Mucosa of descending colon (tissue), 3 donors: ENCODE data around the gene ADGRE2. TPM values are rescaled to one million over a fixed set of nuclear protein-coding genes. Genes with fewer than 3 reads are reported as not detected.
"Not testable (repeated sequence)": the region's sequence is repeated elsewhere in the genome, so short reads cannot be mapped to it uniquely, and the experiment has no call there.

Experiments
- ATAC-seq: fragments of 200-7000 bp; cut with Tn5 transposase; one replicate; pipeline ENCODE4 v1.9.1; 2020; ENCODE audit warnings: mild to moderate bottlenecking, moderate library complexity
- DNase-seq, 3 donors: peaks; one replicate each; pipeline ENCODE4 v3.0.0-alpha.2; 2020
- H3K36me3 ChIP-seq: fragments of 200-600 bp; one replicate; pipeline ENCODE4 v1.8.0; 2021; ENCODE audit warnings: low read depth, mild to moderate bottlenecking
- H3K4me1 ChIP-seq: fragments of 200-600 bp; one replicate; pipeline ENCODE4 v1.8.0; 2021; ENCODE audit warnings: low read depth, mild to moderate bottlenecking
- H3K4me3 ChIP-seq: fragments of 200-600 bp; one replicate; pipeline ENCODE4 v1.8.0; 2021; ENCODE audit warnings: mild to moderate bottlenecking
- H3K9me3 ChIP-seq: fragments of 200-600 bp; one replicate; pipeline ENCODE4 v1.8.0; 2021; ENCODE audit warnings: mild to moderate bottlenecking
- CTCF ChIP-seq: fragments of 200-600 bp; IDR thresholded peaks from one replicate; pipeline ENCODE4 v1.8.0; 2022; ENCODE audit warnings: antibody characterized with exemption, mild to moderate bottlenecking
- intact Hi-C, 2 donors: fragments of 100-400 bp; cut with DNase I in 1 of 2; cut with micrococcal nuclease in 1 of 2; formaldehyde crosslinking; loops; one replicate each; pipeline versions ENCODE4 v1.11.0 to v1.11.1; 2022; cut with DNase I, micrococcal nuclease
- long read RNA-seq, 2 donors: library from polyadenylated mRNA; unstranded; transcript quantifications; one replicate each; pipeline ENCODE4 v2.0.0, GENCODE V29; 2019 to 2021
- total RNA-seq, 3 donors: library from RNA; stranded (reverse); fragmentation: NEBNext Ultra II Directional in 2 of 3; extraction: Animal tissue kit (Norgen Biotek cat#: 25700) in 2 of 3; gene quantifications; one replicate each; pipeline versions ENCODE4 v1.2.1 to v1.2.4, GENCODE V29; 2021 to 2023
- donor health status: DM: no; HTN: no; CAD: no; lungs with moderate emphysema.
- donor health status: DM: no; HTN: no; CAD: no.
- donor health status: DM: no; HTN: yes; CAD: no.

The ADGRE2 gene
- total RNA-seq, result 1 to 10 TPM; 1.1 to 4.2 (median 1.9) TPM
- long read RNA-seq, donor 1, result 0 reads
- long read RNA-seq, donor 2, result 0 reads

GRCh38 chr19:14778110-14778845 lies at the start of gene ADGRE2:
Gene ADGRE2 (minus strand): TSS chr19:14778560. CDS start chr19:14776756, 1,804 bp downstream.
- intact Hi-C loops, H3K4me3 ChIP-seq, H3K36me3 ChIP-seq, H3K9me3 ChIP-seq, DNase-seq, ATAC-seq, H3K4me1 ChIP-seq: not testable (repeated sequence)

- H3K4me3 ChIP-seq, result no peak overlapping the region
- no peaks in the 10 kb centered on the region for H3K4me1 ChIP-seq
- no peaks in the 10 kb centered on the region for H3K36me3 ChIP-seq
- DNase-seq (no peak), ATAC-seq (no peak)
- no peaks in the 10 kb centered on the region for H3K9me3 ChIP-seq
- intact Hi-C loops, result no loop called here
- no peak for TF ChIP-seq CTCF
These were observed 47.6 kb upstream of the ADGRE2 start for GRCh38 chr19:14826006-14826405.

DNA sequence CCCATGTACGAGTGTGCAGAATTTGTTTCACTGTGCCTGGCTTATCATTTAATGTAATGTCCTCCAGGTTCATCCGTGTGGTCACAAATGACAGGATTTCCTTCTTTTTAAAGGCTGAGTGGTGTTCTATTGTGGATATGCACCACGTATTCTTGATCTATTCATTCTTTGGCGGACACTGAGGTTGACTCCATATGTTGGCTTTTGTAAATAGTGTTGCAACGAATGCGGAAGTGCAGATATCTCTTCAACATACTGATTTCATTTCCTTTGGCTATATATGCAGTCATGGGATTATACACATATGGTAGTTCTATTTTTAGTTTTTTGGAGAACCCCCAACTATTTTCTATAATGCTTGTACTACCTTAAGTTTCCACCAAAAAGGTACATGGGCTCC lies 43.6 kb upstream of the ADGRE2 start:
- DNase-seq (no peak), ATAC-seq (no peak)
- H3K9me3 ChIP-seq, result no peaks in the 10 kb centered on the region
- intact Hi-C loops, result no loop called here
- no peak overlapping the region for H3K4me3 ChIP-seq
- TF ChIP-seq CTCF, result no peak
- no peaks in the 10 kb centered on the region for H3K36me3 ChIP-seq
- H3K4me1 ChIP-seq, result no peaks in the 10 kb centered on the region

GRCh38 chr19:14818588-14818987 lies 40.2 kb upstream of the ADGRE2 start:
- intact Hi-C loops, result no loop called here

GRCh38 chr19:14817052-14817451 lies 38.7 kb upstream of the ADGRE2 start:
- no peak overlapping the region for H3K4me3 ChIP-seq
- no peaks in the 10 kb centered on the region for H3K4me1 ChIP-seq
- TF ChIP-seq CTCF, result no peak
- H3K9me3 ChIP-seq, result no peaks in the 10 kb centered on the region
- DNase-seq, result no peak
- H3K36me3 ChIP-seq, result no peaks in the 10 kb centered on the region
- intact Hi-C loops, result no loop called here
- no peak for ATAC-seq

More at GRCh38 chr19:14818588-14818987, 40.2 kb upstream of the ADGRE2 start:
- ATAC-seq (no peak), DNase-seq (no peak)
- Histone ChIP-seq H3K36me3 (no peaks in the 10 kb centered on the region), H3K9me3 (no peaks in the 10 kb centered on the region), H3K4me3 (no peak overlapping the region), H3K4me1 (no peaks in the 10 kb centered on the region)
- no peak for TF ChIP-seq CTCF

- ATAC-seq (no peak), DNase-seq (no peak)
- Histone ChIP-seq H3K9me3 (no peaks in the 10 kb centered on the region), H3K4me3 (no peak overlapping the region), H3K4me1 (no peaks in the 10 kb centered on the region), H3K36me3 (no peaks in the 10 kb centered on the region)
- intact Hi-C loops, result no loop called here
- TF ChIP-seq CTCF, result no peak
These were observed 36.8 kb upstream of the ADGRE2 start for GRCh38 chr19:14814982-14815652.
